C1 segment of cervical spinal cord (tissue), 14 donors: ENCODE measurements around the gene TOPORS.

ENCODE experiments used
- DNase-seq, 14 donors: peaks; one replicate each; lab custom pipeline; 2025; lab: John Stamatoyannopoulos, UW

The TOPORS gene

DNA sequence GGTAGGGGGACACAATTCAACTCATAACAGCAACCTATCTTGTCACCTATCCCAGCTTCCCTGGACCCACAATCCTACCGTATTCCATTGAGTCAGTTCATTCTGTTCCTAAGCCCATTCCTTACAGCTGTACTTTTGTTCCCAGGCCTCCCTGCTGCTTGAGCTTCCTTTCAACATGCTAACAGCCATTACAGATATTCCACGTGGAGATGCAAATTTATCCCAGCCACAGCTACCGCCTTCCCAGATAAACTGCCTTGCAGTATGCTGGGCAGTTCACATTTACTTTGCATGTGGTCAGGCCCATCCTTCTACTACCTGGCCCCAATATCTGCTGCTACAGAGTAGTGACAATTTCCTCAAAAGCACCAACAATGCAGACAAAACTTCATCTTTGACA lies 49.4 kb downstream of the TOPORS start:
- DNase-seq = no peak

DNA sequence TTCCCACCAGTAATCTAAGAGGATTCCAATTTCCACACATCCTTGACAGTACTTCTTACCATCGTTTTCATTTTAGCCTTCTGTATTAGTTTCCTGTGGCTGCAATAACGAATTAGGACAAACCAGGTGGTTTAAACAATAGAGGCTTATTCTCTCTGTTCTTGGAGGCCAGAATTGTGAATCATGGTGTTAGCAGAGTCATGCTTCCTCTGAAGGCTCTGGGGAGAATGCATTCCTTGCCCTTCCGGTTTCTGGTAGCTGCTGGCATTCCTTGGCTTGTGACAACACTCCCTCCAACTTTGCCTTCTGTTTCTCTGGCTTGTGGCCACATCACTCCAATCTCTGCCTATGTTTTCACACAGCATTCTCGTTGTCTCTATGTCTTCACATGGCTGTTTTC lies 49.9 kb downstream of the TOPORS start:
- no peak for DNase-seq

- DNase-seq = no peak
Observed at GRCh38 chr9:32501868-32502267, 50.5 kb downstream of the TOPORS start.

- DNase-seq = no peak
Observed at GRCh38 chr9:32500768-32501167, 51.6 kb downstream of the TOPORS start.

GRCh38 chr9:32497921-32498320 lies 54.5 kb downstream of the TOPORS start:
- DNase-seq = no peak

DNA sequence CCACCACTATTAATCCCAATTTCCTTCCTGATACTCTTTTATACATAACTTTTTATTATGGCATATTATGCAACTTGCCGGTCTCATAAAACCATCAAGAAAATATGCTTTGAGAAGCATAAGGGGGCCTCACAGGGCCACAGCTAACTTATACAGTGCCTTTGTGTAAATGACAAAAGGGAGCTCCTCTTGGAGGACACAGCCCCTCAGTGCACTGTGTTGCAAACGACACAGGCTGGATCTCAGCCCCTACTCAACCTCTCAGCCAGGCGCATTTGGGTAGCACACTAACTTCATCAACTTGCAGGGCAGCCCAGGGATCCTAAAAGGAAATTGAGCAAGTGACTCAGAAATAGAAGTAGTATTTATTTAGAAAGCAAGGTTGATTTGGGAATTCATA lies 61.8 kb downstream of the TOPORS start:
- no peak for DNase-seq
